Esophagus (tissue), 2 donors: ENCODE data around the gene DCP2. TPM values are rescaled to one million over a fixed set of nuclear protein-coding genes. Genes with fewer than 3 reads are reported as not detected.

Experiments used
- H3K27ac ChIP-seq, 2 donors: one replicate each; pipeline ENCODE4 v1.5.1; 2013; ENCODE audit warnings: low read depth in 2 of 2, mild to moderate bottlenecking in 2 of 2, inconsistent platforms in 1 of 2, low read length in 1 of 2, moderate library complexity in 1 of 2
- H3K27me3 ChIP-seq, 2 donors: one replicate each; pipeline ENCODE4 v1.6.1; 2013; ENCODE audit warnings: low read length in 2 of 2, control low read depth in 1 of 2, mild to moderate bottlenecking in 1 of 2; ENCODE audit not compliant: insufficient read depth in 2 of 2, control insufficient read depth in 1 of 2
- H3K36me3 ChIP-seq, 2 donors: one replicate each; pipeline ENCODE4 v1.6.1; 2013; ENCODE audit warnings: low read length in 1 of 2; ENCODE audit not compliant: control insufficient read depth in 2 of 2, insufficient read depth in 2 of 2
- H3K4me1 ChIP-seq, 2 donors: one replicate each; pipeline ENCODE4 v1.6.1; 2013; ENCODE audit warnings: low read length in 1 of 2; ENCODE audit not compliant: control insufficient read depth in 2 of 2, insufficient read depth in 2 of 2
- H3K4me3 ChIP-seq, 2 donors: one replicate each; pipeline ENCODE4 v1.5.1; 2013; ENCODE audit warnings: low read length in 2 of 2, mild to moderate bottlenecking in 2 of 2, low read depth in 1 of 2, moderate library complexity in 1 of 2
- H3K9me3 ChIP-seq, 2 donors: one replicate each; pipeline ENCODE4 v1.6.1; 2013; ENCODE audit warnings: mild to moderate bottlenecking in 2 of 2, low read depth in 1 of 2, low read length in 1 of 2, moderate library complexity in 1 of 2; ENCODE audit not compliant: control insufficient read depth in 2 of 2, insufficient read depth in 1 of 2
- WGBS, 2 donors: extraction: QIAGEN DNeasy Blood & Tissue Kit; methylation state at CpG; one replicate each; pipeline ENCODE4 v1.1.7; 2013; 5-methylcytosine and 5-hydroxymethylcytosine counted together
- polyA plus RNA-seq, 2 donors: library from polyadenylated mRNA; stranded (reverse); fragments of 200-250 nt; gene quantifications; one replicate each; pipeline ENCODE4 v1.2.3, GENCODE V29; 2013
- donor health status: healthy with polysubstance abuse.
- donor health status: Bipolar disorder and iron deficiency.

DCP2 gene
- polyA plus RNA-seq, 2 donors = 4.7 to 4.8 TPM

DNA sequence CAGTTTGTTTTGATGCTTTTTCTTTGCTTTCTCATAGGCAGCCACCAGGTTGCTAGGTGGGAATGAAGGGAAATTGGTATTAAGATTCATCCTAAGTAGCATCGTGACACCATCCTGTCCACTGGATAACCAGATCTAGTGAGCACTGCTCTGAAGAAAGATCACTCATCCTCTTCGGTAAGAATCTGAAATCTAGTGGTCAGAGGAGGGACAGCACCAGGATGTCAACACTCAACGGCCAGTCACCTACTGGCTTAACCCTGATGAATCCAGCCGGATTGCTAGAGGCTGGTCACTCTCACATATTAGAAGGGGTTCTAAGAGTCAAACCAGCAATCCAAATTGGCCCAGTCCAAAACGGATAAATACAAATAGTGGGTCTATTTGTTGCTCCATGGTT, 50.8 kb downstream of the DCP2 start:
- no peak overlapping the region for H3K27ac ChIP-seq
- no peaks in the 10 kb centered on the region for H3K27me3 ChIP-seq
- no peaks in the 10 kb centered on the region for H3K4me1 ChIP-seq
- WGBS, 2 donors = 90 to 92% methylated on average over 5 of the region's 5 CpGs
- no peaks in the 10 kb centered on the region for H3K9me3 ChIP-seq
- peaks cover 9 to 22% of the 10 kb centered on the region in 2 donors for H3K36me3 ChIP-seq
- H3K4me3 ChIP-seq = no peak overlapping the region

GRCh38 chr5:113029614-113030013, 53.0 kb downstream of the DCP2 start:
- peaks cover 9 to 22% of the 10 kb centered on the region in 2 donors for H3K36me3 ChIP-seq
- H3K4me1 ChIP-seq = no peaks in the 10 kb centered on the region
- no peak overlapping the region for H3K27ac ChIP-seq
- H3K9me3 ChIP-seq = no peaks in the 10 kb centered on the region
- 78 to 80% methylated on average over 6 of the region's 6 CpGs for WGBS, 2 donors
- H3K27me3 ChIP-seq = no peaks in the 10 kb centered on the region
- H3K4me3 ChIP-seq = no peak overlapping the region

DNA sequence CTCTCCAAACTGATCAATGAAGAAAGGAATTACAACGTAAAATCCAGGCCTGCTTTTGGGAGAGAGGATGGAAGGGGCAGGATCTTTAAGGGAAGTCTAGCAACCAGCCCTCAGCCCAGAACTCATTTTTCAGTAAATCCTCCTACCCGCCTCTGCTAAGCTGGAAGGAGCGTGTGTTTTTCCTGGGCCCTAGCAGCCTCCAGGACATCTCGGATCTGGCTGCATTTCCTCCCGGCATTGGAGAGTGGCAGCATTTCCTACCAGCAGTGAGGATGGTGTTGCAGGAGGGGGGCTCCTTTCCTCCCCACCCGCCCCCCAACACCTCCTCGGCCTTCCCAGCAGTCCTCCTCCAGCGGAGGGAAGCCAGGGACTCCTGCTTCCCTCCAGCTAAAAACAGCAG, 54.5 kb downstream of the DCP2 start:
- Histone ChIP-seq H3K4me3 (no peak overlapping the region), H3K36me3 (peaks cover 15 to 23% of the 10 kb centered on the region in 2 donors), H3K4me1 (no peaks in the 10 kb centered on the region), H3K9me3 (no peaks in the 10 kb centered on the region), H3K27me3 (no peaks in the 10 kb centered on the region), H3K27ac (no peak overlapping the region)
- 78 to 89% methylated on average over 8 of the region's 8 CpGs for WGBS, 2 donors

GRCh38 chr5:113031557-113031956, 55.0 kb downstream of the DCP2 start:
- Histone ChIP-seq H3K4me1 (no peaks in the 10 kb centered on the region), H3K27me3 (no peaks in the 10 kb centered on the region), H3K27ac (no peak overlapping the region), H3K4me3 (no peak overlapping the region), H3K36me3 (peaks cover 11 to 27% of the 10 kb centered on the region in 2 donors), H3K9me3 (no peaks in the 10 kb centered on the region)
- 82 to 98% methylated on average over 2 of the region's 2 CpGs for WGBS, 2 donors

- Histone ChIP-seq H3K9me3 (peaks cover 0 to 3% of the 10 kb centered on the region in 2 donors), H3K27ac (no peak overlapping the region), H3K27me3 (no peaks in the 10 kb centered on the region), H3K4me3 (no peak overlapping the region), H3K36me3 (peaks cover 6 to 17% of the 10 kb centered on the region in 2 donors), H3K4me1 (no peaks in the 10 kb centered on the region)
- 92 to 94% methylated on average over 13 of the region's 13 CpGs for WGBS, 2 donors
These were observed 57.7 kb downstream of the DCP2 start for GRCh38 chr5:113034182-113034773.

DNA sequence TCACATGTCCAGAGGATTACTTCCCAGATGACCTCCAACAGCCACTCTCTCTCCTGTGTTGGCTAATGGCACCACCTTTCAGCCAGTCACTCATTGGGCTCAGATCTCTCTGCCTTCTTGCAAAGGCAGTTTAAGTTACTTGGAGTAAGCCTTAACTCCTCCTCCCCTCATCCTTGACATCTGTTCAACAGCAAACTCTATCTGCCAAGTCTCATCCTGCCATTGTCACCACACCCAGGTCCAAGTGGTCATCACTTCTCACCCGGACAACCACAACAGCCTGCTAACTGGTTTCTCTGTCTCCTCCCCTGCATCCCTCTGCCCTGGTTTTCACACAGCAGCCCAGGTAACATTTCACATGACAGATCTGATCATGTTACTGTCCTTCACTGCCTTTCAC, 58.5 kb downstream of the DCP2 start:
- Histone ChIP-seq H3K4me3 (no peak overlapping the region), H3K4me1 (no peaks in the 10 kb centered on the region), H3K27me3 (no peaks in the 10 kb centered on the region), H3K27ac (no peak overlapping the region), H3K9me3 (peaks cover 0 to 3% of the 10 kb centered on the region in 2 donors), H3K36me3 (peaks cover 9 to 13% of the 10 kb centered on the region in 2 donors)
- whole genome bisulfite sequencing, 2 donors = 85 to 91% methylated on average over 1 of the region's 1 CpG

DNA sequence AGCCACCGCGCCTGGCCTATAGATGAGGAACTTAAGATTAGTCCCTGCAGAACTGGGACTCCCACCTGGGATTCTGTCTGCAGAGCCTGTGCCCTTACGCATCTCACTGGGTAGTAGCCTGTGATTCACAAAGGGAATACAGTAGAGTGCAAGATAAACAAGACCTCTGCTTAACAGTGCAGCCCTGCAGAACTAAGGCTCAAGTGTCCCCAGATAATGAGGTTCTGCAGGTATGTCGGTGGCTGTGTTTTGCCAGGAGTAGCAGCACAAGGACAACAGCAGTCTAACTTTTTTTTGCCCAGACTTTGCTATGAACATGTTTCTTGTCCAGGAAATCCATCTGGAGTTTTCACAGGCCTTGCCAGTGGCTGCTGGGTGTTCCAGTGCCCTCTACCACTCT, 59.7 kb downstream of the DCP2 start:
- peaks cover 9 to 13% of the 10 kb centered on the region in 2 donors for H3K36me3 ChIP-seq
- H3K4me3 ChIP-seq = no peak overlapping the region
- peaks cover 0 to 3% of the 10 kb centered on the region in 2 donors for H3K9me3 ChIP-seq
- 92 to 96% methylated on average over 4 of the region's 4 CpGs for WGBS, 2 donors
- no peak overlapping the region for H3K27ac ChIP-seq
- no peaks in the 10 kb centered on the region for H3K4me1 ChIP-seq
- H3K27me3 ChIP-seq = no peaks in the 10 kb centered on the region

GRCh38 chr5:113036826-113037225, 60.2 kb downstream of the DCP2 start:
- peaks cover 9 to 13% of the 10 kb centered on the region in 2 donors for H3K36me3 ChIP-seq
- no peak overlapping the region for H3K4me3 ChIP-seq
- H3K27me3 ChIP-seq = no peaks in the 10 kb centered on the region
- 96 to 98% methylated on average over 1 of the region's 1 CpG for WGBS, 2 donors
- no peaks in the 10 kb centered on the region for H3K4me1 ChIP-seq
- H3K9me3 ChIP-seq = peaks cover 0 to 3% of the 10 kb centered on the region in 2 donors
- H3K27ac ChIP-seq = no peak overlapping the region

GRCh38 chr5:113038136-113038535, 61.5 kb downstream of the DCP2 start:
- Histone ChIP-seq H3K27ac (no peak overlapping the region), H3K9me3 (peaks cover 0 to 3% of the 10 kb centered on the region in 2 donors), H3K4me3 (no peak overlapping the region), H3K27me3 (no peaks in the 10 kb centered on the region), H3K4me1 (no peaks in the 10 kb centered on the region), H3K36me3 (peaks cover 9 to 13% of the 10 kb centered on the region in 2 donors)
- WGBS, 2 donors = 92 to 100% methylated on average over 1 of the region's 1 CpG

DNA sequence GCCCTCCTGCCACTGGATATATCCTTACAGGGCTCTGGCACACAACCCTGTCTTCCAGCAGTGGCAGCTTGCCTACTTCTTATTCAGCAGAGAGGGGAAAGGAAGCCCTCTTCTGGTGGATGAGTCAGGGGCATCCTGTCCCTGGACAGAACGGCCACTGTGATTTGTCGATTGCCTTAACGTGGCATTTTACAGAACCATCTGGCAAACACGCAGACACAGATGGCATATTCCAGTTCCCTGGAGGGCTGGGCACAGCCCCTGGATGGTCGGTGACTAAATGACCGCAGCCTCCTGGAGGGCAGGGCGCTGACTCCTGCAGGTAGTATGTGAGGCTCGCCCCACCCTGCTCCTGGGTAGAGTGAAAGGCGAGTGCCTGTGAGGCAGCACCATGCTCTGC, 62.1 kb downstream of the DCP2 start:
- Histone ChIP-seq H3K36me3 (peaks cover 9 to 13% of the 10 kb centered on the region in 2 donors), H3K27me3 (no peaks in the 10 kb centered on the region), H3K4me3 (no peak overlapping the region), H3K27ac (no peak overlapping the region), H3K9me3 (peaks cover 0 to 3% of the 10 kb centered on the region in 2 donors), H3K4me1 (no peaks in the 10 kb centered on the region)
- 67 to 76% methylated on average over 9 of the region's 9 CpGs for WGBS, 2 donors
